Mucosa of descending colon (tissue), 3 donors: ENCODE measurements around the gene ATP1A1. TPM values are rescaled to one million over a fixed set of nuclear protein-coding genes. Genes with fewer than 3 reads are reported as not detected.

Experiments
- ATAC-seq: fragments of 200-7000 bp; cut with Tn5 transposase; one replicate; pipeline ENCODE4 v1.9.1; 2020; ENCODE audit warnings: mild to moderate bottlenecking, moderate library complexity
- DNase-seq, 3 donors: peaks; one replicate each; pipeline ENCODE4 v3.0.0-alpha.2; 2020
- H3K36me3 ChIP-seq: fragments of 200-600 bp; one replicate; pipeline ENCODE4 v1.8.0; 2021; ENCODE audit warnings: low read depth, mild to moderate bottlenecking
- H3K4me1 ChIP-seq: fragments of 200-600 bp; one replicate; pipeline ENCODE4 v1.8.0; 2021; ENCODE audit warnings: low read depth, mild to moderate bottlenecking
- H3K4me3 ChIP-seq: fragments of 200-600 bp; one replicate; pipeline ENCODE4 v1.8.0; 2021; ENCODE audit warnings: mild to moderate bottlenecking
- H3K9me3 ChIP-seq: fragments of 200-600 bp; one replicate; pipeline ENCODE4 v1.8.0; 2021; ENCODE audit warnings: mild to moderate bottlenecking
- intact Hi-C, 2 donors: fragments of 100-400 bp; cut with DNase I in 1 of 2; cut with micrococcal nuclease in 1 of 2; formaldehyde crosslinking; loops; one replicate each; pipeline versions ENCODE4 v1.11.0 to v1.11.1; 2022; cut with DNase I, micrococcal nuclease
- total RNA-seq, 3 donors: library from RNA; stranded (reverse); fragmentation: NEBNext Ultra II Directional in 2 of 3; extraction: Animal tissue kit (Norgen Biotek cat#: 25700) in 2 of 3; gene quantifications; one replicate each; pipeline versions ENCODE4 v1.2.1 to v1.2.4, GENCODE V29; 2021 to 2023
- TF ChIP-seq, protein P1 (sequence below): fragments of 200-600 bp; IDR thresholded peaks from one replicate; pipeline ENCODE4 v1.8.0; 2022; ENCODE audit warnings: antibody characterized with exemption, mild to moderate bottlenecking
- donor health status: DM: no; HTN: no; CAD: no; lungs with moderate emphysema.
- donor health status: DM: no; HTN: no; CAD: no.
- donor health status: DM: no; HTN: yes; CAD: no.

The ATP1A1 gene
- total RNA-seq, 3 donors from 2014 or later, result 1,136 to 3,461 (median 1,634) TPM

GRCh38 chr1:116326486-116326885, 46.6 kb upstream of the ATP1A1 start:
- Histone ChIP-seq H3K4me1 (peaks cover 57% of the 10 kb centered on the region), H3K4me3 (no peak overlapping the region), H3K9me3 (no peaks in the 10 kb centered on the region), H3K36me3 (no peaks in the 10 kb centered on the region)
- intact Hi-C loops, result no loop called here
- ATAC-seq (no peak), DNase-seq (no peak)
- TF ChIP-seq, protein P1, sequence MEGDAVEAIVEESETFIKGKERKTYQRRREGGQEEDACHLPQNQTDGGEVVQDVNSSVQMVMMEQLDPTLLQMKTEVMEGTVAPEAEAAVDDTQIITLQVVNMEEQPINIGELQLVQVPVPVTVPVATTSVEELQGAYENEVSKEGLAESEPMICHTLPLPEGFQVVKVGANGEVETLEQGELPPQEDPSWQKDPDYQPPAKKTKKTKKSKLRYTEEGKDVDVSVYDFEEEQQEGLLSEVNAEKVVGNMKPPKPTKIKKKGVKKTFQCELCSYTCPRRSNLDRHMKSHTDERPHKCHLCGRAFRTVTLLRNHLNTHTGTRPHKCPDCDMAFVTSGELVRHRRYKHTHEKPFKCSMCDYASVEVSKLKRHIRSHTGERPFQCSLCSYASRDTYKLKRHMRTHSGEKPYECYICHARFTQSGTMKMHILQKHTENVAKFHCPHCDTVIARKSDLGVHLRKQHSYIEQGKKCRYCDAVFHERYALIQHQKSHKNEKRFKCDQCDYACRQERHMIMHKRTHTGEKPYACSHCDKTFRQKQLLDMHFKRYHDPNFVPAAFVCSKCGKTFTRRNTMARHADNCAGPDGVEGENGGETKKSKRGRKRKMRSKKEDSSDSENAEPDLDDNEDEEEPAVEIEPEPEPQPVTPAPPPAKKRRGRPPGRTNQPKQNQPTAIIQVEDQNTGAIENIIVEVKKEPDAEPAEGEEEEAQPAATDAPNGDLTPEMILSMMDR, result no peak

- TF ChIP-seq, protein P1, result no peak
- intact Hi-C loops, result no loop called here
- DNase-seq (no peak), ATAC-seq (no peak)
- Histone ChIP-seq H3K4me1 (peaks cover 52% of the 10 kb centered on the region), H3K9me3 (no peaks in the 10 kb centered on the region), H3K36me3 (no peaks in the 10 kb centered on the region), H3K4me3 (no peak overlapping the region)
Observed at GRCh38 chr1:116328671-116329070, 44.4 kb upstream of the ATP1A1 start.

DNA sequence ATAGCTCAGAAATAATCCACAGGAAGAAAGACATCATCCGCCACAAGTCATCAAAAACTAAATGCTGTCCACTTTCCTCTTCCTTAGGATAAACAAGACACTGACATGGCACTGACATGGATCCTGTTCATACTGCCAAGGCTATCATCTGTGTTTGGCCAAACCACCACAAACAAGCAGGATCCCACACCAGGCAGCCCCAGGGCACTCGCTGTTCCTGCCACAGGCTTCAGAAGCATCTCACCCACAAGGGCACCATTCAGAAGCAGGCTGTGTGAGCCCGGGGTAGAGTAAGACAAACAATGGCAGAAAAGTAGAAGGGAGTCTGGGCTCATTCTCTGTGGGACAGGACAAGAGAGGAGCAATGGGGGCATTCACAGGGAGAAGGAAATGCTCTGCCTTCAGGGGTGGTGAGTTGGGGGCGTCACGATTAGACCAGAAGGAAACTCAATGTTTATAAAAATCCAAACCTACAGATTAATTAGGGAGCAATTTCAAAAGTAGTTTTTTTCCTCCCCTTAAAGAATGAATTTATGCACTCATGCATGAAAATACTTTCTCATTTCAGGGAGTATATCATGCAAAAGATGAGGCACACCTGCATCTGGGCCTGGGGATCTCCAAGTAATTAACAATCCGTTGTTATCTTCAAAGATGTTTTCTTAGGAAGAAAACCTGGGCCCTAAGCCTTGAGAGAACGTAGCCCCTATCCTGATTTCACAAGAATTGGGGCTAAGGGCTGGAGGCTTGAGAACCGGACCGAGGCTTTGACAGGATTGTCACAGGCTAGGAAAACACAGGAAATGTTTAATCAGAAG, 43.3 kb upstream of the ATP1A1 start:
- TF ChIP-seq, protein P1, result no peak
- Histone ChIP-seq H3K4me1 (peaks cover 50% of the 10 kb centered on the region), H3K4me3 (no peak overlapping the region), H3K9me3 (no peaks in the 10 kb centered on the region), H3K36me3 (no peaks in the 10 kb centered on the region)
- DNase-seq (no peak), ATAC-seq (no peak)
- intact Hi-C loops, result loop anchor here in 1 of 2 donors (10.0 kb wide), 1 partner anchor 155 kb away; no protein-coding TSS in a partner anchor

DNA sequence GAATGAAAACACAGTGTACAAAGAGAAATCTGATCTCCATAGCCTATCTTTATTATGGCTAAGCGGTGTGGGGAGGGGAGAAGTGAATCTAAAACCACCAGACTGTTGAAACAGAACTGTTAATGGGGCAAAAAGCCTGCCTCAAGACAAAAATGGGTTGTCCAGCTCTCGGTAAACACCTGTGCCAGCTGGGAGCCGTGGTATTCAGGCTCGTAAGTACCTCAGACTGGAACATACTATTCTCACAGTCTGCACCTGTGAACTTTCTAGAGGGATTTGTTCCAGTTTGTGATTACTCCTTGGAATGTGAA, 42.7 kb upstream of the ATP1A1 start:
- no peaks in the 10 kb centered on the region for H3K36me3 ChIP-seq
- no peak overlapping the region for H3K4me3 ChIP-seq
- intact Hi-C loops, result loop anchor here in 1 of 2 donors (10.0 kb wide), 1 partner anchor 155 kb away; no protein-coding TSS in a partner anchor
- TF ChIP-seq, protein P1, result no peak
- DNase-seq (no peak), ATAC-seq (peak; percentile 44)
- peaks cover 50% of the 10 kb centered on the region for H3K4me1 ChIP-seq
- H3K9me3 ChIP-seq, result no peaks in the 10 kb centered on the region

GRCh38 chr1:116330846-116331245, 42.2 kb upstream of the ATP1A1 start:
- Histone ChIP-seq H3K4me1 (peaks cover 45% of the 10 kb centered on the region), H3K4me3 (no peak overlapping the region), H3K36me3 (no peaks in the 10 kb centered on the region), H3K9me3 (no peaks in the 10 kb centered on the region)
- no peak for DNase-seq
- peak; percentile 41 for ATAC-seq
- TF ChIP-seq, protein P1, result no peak
- intact Hi-C loops, result loop anchor here in 1 of 2 donors (10.0 kb wide), 1 partner anchor 156 kb away; no protein-coding TSS in a partner anchor
